ENCODE measurements around the gene PRSS38.

Gene PRSS38

DNA sequence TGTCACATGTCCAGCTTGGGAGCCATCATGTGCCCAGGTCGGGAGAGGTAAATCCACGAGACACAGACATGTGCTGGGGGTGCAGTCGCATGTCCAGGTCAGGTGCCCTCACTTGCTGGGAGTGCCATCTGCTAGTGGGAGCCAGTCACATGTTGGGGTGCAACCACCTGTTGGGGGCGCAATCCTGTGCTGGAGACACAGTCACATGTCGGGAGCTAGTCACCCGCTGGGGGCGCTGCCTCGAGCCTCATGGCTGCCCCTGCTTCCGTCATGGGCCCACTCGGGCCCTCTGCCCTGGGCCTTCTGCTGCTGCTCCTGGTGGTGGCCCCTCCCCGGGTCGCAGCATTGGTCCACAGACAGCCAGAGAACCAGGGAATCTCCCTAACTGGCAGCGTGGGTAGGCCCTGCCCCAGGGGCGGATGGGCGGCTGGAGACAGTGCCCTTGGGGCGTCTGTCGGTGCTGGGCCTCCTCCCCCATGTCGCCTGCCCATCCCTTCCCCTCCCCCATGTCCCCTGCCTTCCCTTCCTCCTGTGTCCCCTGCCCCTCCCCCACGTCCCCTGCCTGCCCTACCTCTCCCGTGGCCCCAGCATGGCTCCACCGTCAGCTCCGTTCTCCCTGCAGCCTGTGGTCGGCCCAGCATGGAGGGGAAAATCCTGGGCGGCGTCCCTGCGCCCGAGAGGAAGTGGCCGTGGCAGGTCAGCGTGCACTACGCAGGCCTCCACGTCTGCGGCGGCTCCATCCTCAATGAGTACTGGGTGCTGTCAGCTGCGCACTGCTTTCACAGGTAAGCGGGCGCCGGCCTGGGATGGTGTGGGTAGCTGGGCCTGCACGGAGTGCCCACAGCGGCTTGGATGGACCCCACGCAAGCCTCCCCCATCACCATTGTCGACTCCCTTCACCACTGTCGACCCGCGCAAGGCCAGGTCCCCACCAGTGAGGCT is at the start of gene PRSS38:
TSS of gene PRSS38 (plus strand) at position 208 of the 942 bp plus-strand sequence. CDS start at position 250, 42 bp downstream.
- no peak within 1 kb of the TSS for H3K4me3 ChIP-seq (ENCODE audit: low read length)
- no peak for TF ChIP-seq ZNF274 (IDR thresholded peaks at IDR 0.05; ENCODE audit: low read depth, low read length)

DNA sequence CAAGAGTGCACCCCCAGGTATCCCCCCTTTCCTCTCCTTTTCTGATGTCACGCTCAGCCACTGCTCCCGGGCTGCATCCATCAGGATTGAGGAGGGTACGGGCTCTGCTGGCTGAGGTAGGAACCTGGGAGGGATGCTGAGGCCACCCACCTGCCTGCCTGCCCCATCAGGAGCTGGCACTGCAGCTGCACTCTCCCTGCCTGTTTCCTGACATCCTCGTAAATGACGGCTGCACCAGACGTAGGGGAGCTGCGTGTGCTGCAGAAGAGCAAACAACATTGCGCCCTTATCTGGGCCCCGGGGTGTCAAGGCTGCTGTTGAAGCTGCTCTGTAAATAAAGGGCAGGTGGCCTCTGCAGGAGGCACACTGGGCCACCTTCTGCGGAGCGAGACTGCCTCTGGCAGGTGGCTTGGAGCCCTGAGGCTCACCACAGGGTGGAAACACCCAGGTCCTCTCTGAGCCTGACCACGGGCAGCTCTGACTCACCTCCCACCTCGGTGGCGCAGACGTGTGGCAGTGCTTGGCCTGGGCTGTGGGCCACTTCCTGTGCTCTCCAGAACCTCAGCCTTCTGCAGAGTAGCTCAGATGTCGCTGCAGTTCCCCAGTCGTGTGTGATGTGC is 49.4 kb upstream of the PRSS38 start:
- TF ChIP-seq ZNF274 (IDR thresholded peaks at IDR 0.05; ENCODE audit: low read depth, low read length), result no peak
- H3K4me3 ChIP-seq (ENCODE audit: low read length), result no peak overlapping the region

DNA sequence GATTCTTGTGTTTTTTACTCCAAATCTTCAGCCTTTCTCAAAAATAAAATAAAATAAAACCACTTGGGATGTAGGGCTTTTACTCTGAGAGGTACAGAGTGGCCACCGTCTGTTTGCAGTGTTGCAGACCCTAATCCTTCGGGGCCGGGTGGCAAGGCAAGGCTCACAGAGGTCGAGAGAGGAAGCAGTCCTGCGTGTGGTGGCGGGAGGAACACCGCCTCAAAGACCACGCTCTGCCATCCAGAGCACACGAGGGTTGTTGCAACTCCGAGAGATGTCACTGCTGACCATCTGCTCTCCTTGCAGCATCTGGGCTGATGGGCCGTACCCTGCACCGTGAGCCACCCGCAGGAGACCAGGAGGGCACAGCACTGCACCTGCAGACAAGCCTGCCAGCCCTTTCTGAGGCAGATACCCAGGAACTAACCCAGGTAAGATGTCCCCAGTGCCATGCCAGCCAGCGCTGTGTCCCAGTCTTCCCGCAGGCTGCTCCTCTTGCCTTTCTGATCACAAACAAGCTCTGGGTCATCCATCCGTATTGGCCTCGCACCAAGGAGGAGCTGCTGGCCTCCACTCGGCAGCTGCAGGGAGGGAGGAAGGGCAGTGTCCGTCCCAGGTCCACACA is 48.7 kb upstream of the PRSS38 start:
- H3K4me3 ChIP-seq (ENCODE audit: low read length), result no peak overlapping the region
- no peak for TF ChIP-seq ZNF274 (IDR thresholded peaks at IDR 0.05; ENCODE audit: low read depth, low read length)

DNA sequence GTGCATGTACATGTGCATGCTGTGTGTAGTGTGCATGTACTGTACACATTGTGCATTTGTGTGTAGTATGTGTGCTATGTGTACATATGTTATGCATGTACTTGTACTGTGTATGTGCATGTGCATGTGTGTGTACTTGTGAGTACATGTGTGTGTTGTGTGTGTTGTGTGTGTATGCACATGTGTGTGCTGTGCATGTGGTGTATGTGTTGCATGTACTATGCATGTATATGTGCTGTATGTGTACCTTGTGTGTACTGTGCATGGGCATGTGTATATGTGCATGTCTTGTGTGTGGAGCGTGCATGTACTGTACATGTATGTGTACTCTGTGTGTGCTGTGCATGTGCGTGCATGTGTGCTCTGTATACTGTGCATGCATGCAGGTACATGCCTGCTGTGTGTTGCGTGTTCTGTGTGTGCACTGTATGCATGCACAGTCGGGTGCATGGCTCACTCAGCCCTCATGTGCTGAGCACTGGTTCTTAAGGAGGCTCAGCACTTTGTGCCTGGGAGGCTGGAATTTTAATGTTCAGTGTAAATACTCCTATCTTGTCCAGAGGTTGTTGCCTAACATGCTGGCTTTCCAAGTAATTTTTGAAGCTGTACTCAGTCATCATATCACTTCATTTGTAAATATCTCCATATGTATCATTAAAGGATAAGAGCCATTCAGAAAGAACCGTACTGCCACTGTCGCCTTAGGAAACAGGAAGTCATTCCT is 47.9 kb upstream of the PRSS38 start:
- no peak for TF ChIP-seq ZNF274 (IDR thresholded peaks at IDR 0.05; ENCODE audit: low read depth, low read length)
- H3K4me3 ChIP-seq (ENCODE audit: low read length), result no peak overlapping the region

DNA sequence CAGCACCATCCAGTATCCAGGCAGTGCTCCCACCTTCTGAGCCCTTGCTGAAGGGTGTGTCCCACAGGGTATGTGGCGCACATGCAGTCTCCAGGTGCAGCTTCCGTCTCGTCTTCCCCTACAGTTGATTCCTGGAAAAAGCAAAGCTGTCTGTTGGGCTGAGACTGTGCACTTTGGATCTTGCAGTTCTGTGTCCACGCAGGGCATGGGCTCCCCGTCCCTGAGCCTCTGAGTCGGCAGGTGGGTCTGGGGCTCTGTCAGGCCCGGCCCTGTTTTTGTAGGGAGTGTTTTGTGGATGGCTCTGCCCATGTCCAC is 47.4 kb upstream of the PRSS38 start:
- H3K4me3 ChIP-seq (ENCODE audit: low read length), result no peak overlapping the region
- TF ChIP-seq ZNF274 (IDR thresholded peaks at IDR 0.05; ENCODE audit: low read depth, low read length), result no peak

DNA sequence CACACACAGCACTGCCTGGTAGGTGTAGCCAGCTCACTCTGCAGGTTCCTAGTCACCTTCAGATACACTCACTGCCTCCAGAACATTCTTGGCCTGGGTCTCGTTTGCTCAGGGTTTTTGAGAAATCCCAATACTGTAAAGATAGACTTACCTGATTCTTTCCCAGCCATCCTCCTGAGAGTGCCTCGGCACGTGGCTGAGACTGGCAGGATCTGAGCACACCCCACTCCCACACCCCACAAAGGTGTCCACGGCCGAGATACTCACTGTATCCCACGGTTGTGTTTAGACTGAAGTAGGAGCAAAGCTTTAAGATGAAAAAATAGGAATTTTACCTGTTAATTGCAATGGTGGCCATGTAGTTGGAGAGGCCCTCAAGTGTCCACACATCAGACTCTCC is 46.8 kb upstream of the PRSS38 start:
- TF ChIP-seq ZNF274 (IDR thresholded peaks at IDR 0.05; ENCODE audit: low read depth, low read length), result no peak
- H3K4me3 ChIP-seq (ENCODE audit: low read length), result no peak overlapping the region

DNA sequence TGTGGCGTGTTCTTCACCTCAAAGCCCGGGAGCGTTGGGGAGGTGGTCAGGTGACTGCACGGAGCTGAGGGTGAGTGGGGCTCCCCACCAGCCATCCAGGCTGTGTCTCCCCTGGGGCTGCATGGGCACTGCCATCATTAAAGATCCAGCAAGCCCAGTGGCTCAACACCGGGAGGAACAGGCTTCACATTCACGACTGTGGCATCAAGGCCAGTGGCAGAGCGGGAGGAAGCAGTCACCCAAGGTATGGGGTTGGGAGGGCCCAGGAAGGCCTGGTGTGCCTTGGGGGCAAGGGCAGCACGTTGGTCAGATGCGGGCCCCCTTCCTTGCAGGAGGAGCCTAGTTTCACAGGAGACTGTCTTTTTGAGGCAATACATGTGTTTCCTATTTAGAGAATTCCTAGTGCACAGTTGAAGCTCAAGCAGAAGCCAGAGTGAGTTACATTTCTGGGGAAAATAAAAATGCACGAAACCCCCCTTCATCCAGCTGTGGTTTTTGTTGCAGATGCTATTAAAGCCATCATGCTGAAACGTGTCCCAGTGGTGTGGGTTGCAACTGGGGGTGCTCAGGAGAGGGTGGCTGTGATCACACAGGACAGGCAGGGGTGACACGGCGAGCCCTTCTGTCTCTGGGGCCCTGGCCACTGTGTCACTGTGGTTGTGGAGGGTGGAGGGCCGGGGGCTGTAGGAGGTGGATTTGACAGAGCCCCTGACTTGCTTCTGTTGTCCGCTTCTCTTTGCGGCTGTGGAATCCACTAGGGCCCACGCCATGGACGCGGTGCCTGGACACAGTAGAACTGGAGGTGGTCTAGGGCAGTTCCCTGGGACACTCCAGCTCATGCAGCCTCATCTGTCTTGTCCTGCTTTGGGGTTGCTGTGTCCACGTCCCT is 46.2 kb upstream of the PRSS38 start:
- TF ChIP-seq ZNF274 (IDR thresholded peaks at IDR 0.05; ENCODE audit: low read depth, low read length), result no peak
- H3K4me3 ChIP-seq (ENCODE audit: low read length), result no peak overlapping the region

DNA sequence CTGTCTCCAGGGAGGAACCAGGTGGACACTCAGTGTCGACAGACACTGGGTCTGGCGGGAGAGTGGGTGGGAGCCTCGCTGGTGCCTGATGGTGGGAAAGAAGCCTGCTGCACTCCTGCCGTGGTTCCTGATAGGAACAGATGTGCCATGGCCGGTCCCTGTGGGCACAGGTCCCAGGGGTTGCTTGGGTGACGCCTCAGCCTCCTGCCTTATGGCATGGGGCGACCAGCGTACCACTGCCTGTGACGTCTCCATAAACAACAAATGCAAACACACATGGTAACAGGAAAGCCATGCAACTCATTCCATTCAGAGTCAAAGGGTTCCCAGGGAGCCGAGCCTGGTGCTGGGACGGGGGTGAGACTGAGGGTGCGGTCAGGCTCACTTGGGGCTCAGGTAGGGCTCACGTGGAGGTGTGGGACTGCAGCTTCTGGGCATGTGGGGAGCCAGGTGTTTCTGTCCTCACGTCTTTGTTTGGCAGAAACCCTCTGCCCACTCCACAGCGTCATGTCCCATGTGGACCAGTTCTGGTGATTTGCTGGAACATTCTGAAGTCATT is 45.5 kb upstream of the PRSS38 start:
- TF ChIP-seq ZNF274 (IDR thresholded peaks at IDR 0.05; ENCODE audit: low read depth, low read length), result no peak
- no peak overlapping the region for H3K4me3 ChIP-seq (ENCODE audit: low read length)

DNA sequence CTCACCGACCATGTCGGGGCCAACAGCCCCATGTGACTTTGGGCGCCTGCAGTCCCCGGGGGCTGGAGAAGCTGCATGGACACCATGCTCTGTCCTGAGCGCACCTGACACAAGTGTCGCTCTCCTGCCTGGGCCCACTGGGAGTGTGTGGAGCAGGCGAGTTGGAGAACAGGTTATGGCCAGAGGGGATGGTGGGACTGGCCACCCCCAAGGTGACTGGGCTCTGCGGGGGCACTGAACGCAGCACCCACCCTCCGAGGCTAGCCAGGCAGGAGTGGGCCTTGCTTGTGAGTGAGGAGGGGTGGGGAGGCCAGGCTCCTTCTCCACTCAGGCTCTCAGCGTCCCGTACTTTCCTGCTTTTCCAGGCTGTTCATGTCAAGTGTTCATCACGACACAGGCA is 44.7 kb upstream of the PRSS38 start:
- TF ChIP-seq ZNF274 (IDR thresholded peaks at IDR 0.05; ENCODE audit: low read depth, low read length), result no peak
- H3K4me3 ChIP-seq (ENCODE audit: low read length), result no peak overlapping the region

DNA sequence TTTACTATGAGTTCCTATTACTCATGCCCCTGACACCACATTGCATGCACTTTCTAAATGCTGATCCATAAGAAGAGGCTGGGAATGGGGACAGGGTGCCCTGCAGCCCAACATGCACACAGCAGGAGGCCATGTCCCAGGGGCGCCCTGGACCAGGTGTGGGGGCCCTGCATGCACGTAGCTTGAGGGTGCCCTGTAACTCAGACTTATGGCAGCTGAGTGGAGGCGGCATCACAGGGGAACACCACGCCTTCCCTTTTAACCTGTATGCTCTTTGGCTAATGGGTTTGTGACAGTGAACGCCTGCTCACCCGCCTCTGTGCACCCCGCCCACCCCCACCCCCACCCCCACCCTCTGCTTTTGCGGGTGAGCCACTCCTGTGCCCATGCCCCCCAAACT is 44.1 kb upstream of the PRSS38 start:
- no peak for TF ChIP-seq ZNF274 (IDR thresholded peaks at IDR 0.05; ENCODE audit: low read depth, low read length)

DNA sequence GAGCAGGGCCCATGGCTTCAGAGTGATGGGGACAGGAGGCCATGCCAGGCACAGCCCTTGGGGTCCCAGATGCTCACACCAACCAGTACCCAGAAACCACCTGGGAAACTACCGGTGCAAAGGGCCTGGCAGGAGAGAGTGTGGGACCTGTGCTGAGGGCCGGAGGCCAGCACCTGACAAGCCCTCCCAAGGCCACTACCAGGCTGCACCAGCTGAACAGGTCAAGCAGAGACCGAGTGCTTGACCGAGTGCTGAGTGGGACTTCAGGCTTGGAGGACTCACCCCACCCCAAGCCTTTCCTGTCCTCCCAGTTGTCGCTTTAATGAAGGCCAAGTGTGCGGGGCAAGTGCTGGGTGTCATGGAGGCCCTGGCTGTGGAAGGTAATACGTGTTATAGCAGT is 43.7 kb upstream of the PRSS38 start:
- TF ChIP-seq ZNF274 (IDR thresholded peaks at IDR 0.05; ENCODE audit: low read depth, low read length), result no peak
- H3K4me3 ChIP-seq (ENCODE audit: low read length), result no peak overlapping the region

More for the DNA sequence above, 44.1 kb upstream of the PRSS38 start:
- no peak overlapping the region for H3K4me3 ChIP-seq (ENCODE audit: low read length)

DNA sequence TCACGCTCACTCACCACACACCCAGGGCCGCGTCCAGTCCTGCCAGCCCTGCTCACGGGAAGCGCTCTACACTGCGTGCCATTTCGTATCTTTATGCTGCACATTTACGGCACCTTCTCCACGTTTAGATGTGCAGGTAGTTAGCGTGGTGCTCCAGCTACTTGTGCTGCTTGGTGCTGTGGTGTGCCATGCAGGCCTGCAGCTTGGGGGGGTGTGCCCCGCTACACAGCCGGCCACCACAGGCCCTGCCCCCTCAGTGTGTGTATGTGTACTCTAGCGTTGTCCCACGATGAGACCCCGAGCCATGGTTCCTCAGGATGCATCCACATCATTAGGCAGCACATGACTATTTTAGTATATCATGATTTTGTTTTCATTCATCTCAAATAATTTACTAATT is 41.9 kb upstream of the PRSS38 start:
- no peak for TF ChIP-seq ZNF274 (IDR thresholded peaks at IDR 0.05; ENCODE audit: low read depth, low read length)
- no peak overlapping the region for H3K4me3 ChIP-seq (ENCODE audit: low read length)
